Sigmoid colon (tissue), 7 donors: Measurements from ENCODE around the gene RTN4. TPM values are rescaled to one million over a fixed set of nuclear protein-coding genes. Genes with fewer than 3 reads are reported as not detected.

ENCODE experiments used
- DNase-seq: peaks from one replicate; pipeline ENCODE4 v3.0.0-alpha.2; 2019
- H3K27ac ChIP-seq, 4 donors: fragments of 200-600 bp; sonication (generic); one replicate each; pipeline ENCODE4 v1.5.1; 2016 to 2019; ENCODE audit warnings: mild to moderate bottlenecking in 1 of 4
- H3K27me3 ChIP-seq, 3 donors: fragments of 200-600 bp; sonication (generic); one replicate each; pipeline ENCODE4 v1.5.1; 2019; ENCODE audit warnings: mild to moderate bottlenecking in 1 of 3
- H3K36me3 ChIP-seq, 4 donors: fragments of 200-600 bp; sonication (generic); one replicate each; pipeline ENCODE4 v1.5.1; 2016 to 2019
- H3K4me1 ChIP-seq, 4 donors: fragments of 200-600 bp; sonication (generic); one replicate each; pipeline ENCODE4 v1.5.1; 2017 to 2019
- H3K4me3 ChIP-seq, 4 donors: fragments of 200-600 bp; sonication (generic); one replicate each; pipeline ENCODE4 v1.5.1; 2017 to 2019; ENCODE audit warnings: mild to moderate bottlenecking in 2 of 4, moderate library complexity in 1 of 4
- H3K9me3 ChIP-seq, 4 donors: fragments of 200-600 bp in 3 of 4; sonication (generic) in 3 of 4; one replicate each; pipeline versions ENCODE4 v1.5.1 to v1.6.1; 2013 to 2019
- EP300 ChIP-seq, 4 donors: sonication (generic); formaldehyde crosslinking; IDR thresholded peaks; one replicate each; pipeline ENCODE4 v1.6.1; 2017; ENCODE audit warnings: antibody characterized with exemption in 4 of 4
- POLR2A ChIP-seq, 2 donors: fragments of 450-650 bp; IDR thresholded peaks; one replicate each; pipeline ENCODE4 v1.6.1; 2016; ENCODE audit warnings: antibody characterized with exemption in 2 of 2, mild to moderate bottlenecking in 2 of 2, moderate library complexity in 2 of 2
- POLR2AphosphoS5 ChIP-seq, 4 donors: sonication (generic); formaldehyde crosslinking; IDR thresholded peaks; one replicate each; pipeline ENCODE4 v1.6.1; 2017; ENCODE audit warnings: antibody characterized with exemption in 4 of 4
- WGBS, 2 donors: extraction: QIAGEN DNeasy Blood & Tissue Kit; methylation state at CpG; one replicate each; pipeline ENCODE4 v1.1.7; 2013; 5-methylcytosine and 5-hydroxymethylcytosine counted together
- intact Hi-C: fragments of 100-400 bp; cut with DNase I; formaldehyde crosslinking; loops from one replicate; pipeline ENCODE4 v1.15.1; 2023
- polyA plus RNA-seq, 3 donors: library from polyadenylated mRNA; stranded (reverse); fragments of 200-250 nt; gene quantifications; one replicate each; pipeline ENCODE4 v1.2.3, GENCODE V29; 2013
- total RNA-seq, 4 donors: library from RNA; depleted of rRNA; stranded (reverse); fragments of >200 nt; gene quantifications; one replicate each; pipeline ENCODE4 v1.1.0, GENCODE V29; 2016
- TF ChIP-seq, protein P1 (sequence below), 4 experiments: fragments of 450-650 bp in 3 of 4; fragments of 200-600 bp in 1 of 4; IDR thresholded peaks; one replicate each; pipeline ENCODE4 v1.5.1; 2016 to 2019; ENCODE audit warnings: antibody characterized with exemption in 4 of 4, mild to moderate bottlenecking in 3 of 4, moderate library complexity in 2 of 4
- donor health status: healthy with polysubstance abuse.
- donor health status: Bipolar disorder and iron deficiency.
- donor health status: healthy.

Gene RTN4
- total and polyA plus RNA-seq, 7 donors, result 54.1 to 264 (median 153) TPM

DNA sequence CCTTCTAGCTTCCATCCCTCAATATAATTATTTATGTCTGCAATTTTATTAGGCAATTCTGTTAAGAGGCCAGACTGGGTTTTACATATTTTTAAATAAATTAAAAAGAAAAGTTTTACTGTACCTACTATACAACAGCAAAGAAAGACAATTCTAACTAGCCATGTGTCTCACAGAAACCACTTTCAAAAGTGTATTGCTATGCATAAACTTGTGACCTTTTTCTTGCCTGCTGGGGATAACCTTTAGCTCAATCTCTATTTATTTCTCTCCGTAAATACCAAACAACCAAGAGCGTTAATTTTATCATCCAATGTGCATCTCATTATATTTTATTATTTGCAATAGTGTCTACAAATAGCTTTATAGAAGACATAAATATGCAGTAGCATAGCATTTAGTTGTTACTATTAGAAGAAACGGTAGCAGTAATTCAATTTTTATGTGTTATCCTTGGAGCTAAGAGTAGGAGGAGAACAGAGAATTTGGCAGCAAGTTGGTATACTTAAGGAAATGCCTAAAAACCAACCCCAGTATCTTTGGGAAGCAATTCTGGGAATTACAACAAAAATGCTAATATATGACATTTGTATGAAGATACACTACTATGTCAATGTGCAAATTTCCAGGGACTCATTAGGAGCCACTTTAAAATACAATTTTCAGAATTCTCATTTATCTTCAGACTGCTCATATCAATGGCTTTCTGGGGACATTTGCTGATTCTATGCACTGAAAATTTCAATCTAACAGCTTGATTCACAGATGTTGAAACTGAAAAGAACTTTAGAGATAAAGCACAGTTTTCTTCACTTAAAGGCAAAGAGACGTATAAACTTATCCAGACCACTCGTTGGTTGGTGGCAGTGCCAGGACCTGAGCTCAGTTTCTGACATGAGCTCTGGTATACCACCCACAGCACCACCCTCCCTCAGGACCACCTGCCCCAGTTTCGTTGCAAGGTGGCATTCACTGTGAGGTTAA, 23.0 kb upstream of the RTN4 start:
- intact Hi-C loops, result no loop called here
- TF ChIP-seq, protein P1, sequence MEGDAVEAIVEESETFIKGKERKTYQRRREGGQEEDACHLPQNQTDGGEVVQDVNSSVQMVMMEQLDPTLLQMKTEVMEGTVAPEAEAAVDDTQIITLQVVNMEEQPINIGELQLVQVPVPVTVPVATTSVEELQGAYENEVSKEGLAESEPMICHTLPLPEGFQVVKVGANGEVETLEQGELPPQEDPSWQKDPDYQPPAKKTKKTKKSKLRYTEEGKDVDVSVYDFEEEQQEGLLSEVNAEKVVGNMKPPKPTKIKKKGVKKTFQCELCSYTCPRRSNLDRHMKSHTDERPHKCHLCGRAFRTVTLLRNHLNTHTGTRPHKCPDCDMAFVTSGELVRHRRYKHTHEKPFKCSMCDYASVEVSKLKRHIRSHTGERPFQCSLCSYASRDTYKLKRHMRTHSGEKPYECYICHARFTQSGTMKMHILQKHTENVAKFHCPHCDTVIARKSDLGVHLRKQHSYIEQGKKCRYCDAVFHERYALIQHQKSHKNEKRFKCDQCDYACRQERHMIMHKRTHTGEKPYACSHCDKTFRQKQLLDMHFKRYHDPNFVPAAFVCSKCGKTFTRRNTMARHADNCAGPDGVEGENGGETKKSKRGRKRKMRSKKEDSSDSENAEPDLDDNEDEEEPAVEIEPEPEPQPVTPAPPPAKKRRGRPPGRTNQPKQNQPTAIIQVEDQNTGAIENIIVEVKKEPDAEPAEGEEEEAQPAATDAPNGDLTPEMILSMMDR (IDR thresholded peaks at IDR 0.05), result no peak
- TF ChIP-seq POLR2A (IDR thresholded peaks at IDR 0.05) (no peak), EP300 (IDR thresholded peaks at IDR 0.05) (no peak)
- no peaks in the 10 kb centered on the region for H3K36me3 ChIP-seq
- no peak overlapping the region for H3K27ac ChIP-seq
- WGBS, 2 donors, result 79 to 83% methylated on average over 6 of the region's 6 CpGs
- H3K27me3 ChIP-seq, result no peaks in the 10 kb centered on the region
- no peaks in the 10 kb centered on the region for H3K9me3 ChIP-seq
- DNase-seq, result no peak
- no peak overlapping the region for H3K4me3 ChIP-seq
- H3K4me1 ChIP-seq, result peaks cover 0 to 7% (median 0%) of the 10 kb centered on the region in 4 donors

DNA sequence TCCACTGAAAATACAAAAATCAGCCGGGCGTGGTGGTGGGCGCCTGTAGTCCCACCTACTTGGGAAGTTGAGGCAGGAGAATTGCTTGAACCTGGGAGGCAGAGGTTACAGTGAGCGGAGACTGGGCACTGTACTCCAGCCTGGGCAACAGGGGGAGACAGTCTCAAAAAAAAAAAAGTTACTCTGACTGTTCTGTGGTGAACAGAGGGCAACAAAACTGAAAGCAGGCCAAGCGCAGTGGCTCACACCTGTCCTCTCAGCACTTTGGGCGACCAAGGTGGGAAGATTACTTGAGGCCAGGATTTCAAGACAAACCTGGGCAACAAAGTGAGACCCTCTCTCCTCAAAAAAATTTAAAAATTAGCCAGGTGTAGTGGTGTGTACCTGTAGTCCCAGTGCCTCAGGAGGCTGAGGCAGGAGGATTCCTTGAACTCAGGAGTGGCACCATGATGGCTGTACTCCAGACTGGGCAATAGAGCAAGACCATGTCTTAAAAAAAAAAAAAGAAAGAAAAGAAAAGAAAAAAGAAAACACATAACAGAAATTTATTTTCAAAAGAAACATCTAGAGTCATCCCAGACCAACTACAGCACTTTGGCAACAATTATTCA, 13.6 kb upstream of the RTN4 start:
- H3K9me3 ChIP-seq, result no peaks in the 10 kb centered on the region
- no peak overlapping the region for H3K4me3 ChIP-seq
- no peaks in the 10 kb centered on the region for H3K27me3 ChIP-seq
- 83 to 90% methylated on average over 6 of the region's 6 CpGs for WGBS, 2 donors
- DNase-seq, result no peak
- no peak for TF ChIP-seq POLR2AphosphoS5 (IDR thresholded peaks at IDR 0.05)
- TF ChIP-seq, protein P1 (IDR thresholded peaks at IDR 0.05), result no peak
- H3K27ac ChIP-seq, result no peak overlapping the region
- H3K4me1 ChIP-seq, result no peaks in the 10 kb centered on the region
- H3K36me3 ChIP-seq, result no peaks in the 10 kb centered on the region
- intact Hi-C loops, result no loop called here

DNA sequence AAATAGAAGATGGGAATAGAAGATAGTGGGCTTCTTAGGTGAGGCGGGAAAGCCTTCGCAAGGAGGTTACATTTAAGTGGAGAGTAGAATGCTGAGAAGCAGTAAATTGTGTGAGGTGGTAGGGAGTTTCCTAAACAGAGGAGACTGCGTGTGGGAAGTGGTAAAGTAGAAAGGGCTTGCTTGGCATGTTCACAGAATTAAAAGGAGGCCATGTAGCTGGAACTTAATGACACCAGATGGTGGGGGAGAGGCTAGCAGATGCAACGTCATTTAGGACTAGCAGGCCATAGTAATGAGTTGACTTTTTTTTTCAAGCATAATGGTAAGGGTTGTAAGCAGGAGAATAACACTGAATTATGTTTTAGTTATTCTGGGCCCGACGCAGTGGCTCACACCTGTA, 13.0 kb upstream of the RTN4 start:
- Histone ChIP-seq H3K9me3 (no peaks in the 10 kb centered on the region), H3K4me3 (no peak overlapping the region), H3K27me3 (no peaks in the 10 kb centered on the region), H3K4me1 (no peaks in the 10 kb centered on the region), H3K36me3 (no peaks in the 10 kb centered on the region), H3K27ac (no peak overlapping the region)
- TF ChIP-seq EP300 (IDR thresholded peaks at IDR 0.05) (no peak), POLR2AphosphoS5 (IDR thresholded peaks at IDR 0.05) (no peak), POLR2A (IDR thresholded peaks at IDR 0.05) (no peak)
- TF ChIP-seq, protein P1 (IDR thresholded peaks at IDR 0.05), result no peak
- intact Hi-C loops, result no loop called here
- WGBS, 2 donors, result 88% methylated on average over 6 of the region's 6 CpGs
- DNase-seq, result no peak

DNA sequence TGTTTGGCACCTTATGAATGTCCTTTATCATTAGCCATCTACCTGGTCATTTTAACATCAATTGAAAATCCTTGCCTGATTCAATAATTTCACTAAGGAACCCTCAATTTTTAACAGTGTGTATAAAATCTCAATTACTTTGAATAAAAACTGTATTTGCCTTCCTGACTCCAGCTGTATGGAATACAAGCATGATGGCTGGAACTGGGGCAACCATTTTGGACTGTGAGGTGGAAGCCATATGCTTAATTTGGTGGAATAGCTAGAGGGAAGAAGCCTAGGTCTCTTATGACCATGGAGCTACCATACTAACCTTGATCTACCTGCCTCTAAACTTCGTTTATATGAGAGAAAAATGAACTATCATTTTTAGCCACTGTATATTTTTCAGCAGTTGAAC, 12.5 kb upstream of the RTN4 start:
- WGBS, 2 donors, result 75 to 87% methylated on average over 1 of the region's 1 CpG
- H3K4me1 ChIP-seq, result no peaks in the 10 kb centered on the region
- no peaks in the 10 kb centered on the region for H3K9me3 ChIP-seq
- H3K4me3 ChIP-seq, result no peak overlapping the region
- no peak for TF ChIP-seq POLR2AphosphoS5 (IDR thresholded peaks at IDR 0.05)
- TF ChIP-seq POLR2A (IDR thresholded peaks at IDR 0.05), result no peak
- TF ChIP-seq EP300 (IDR thresholded peaks at IDR 0.05), result no peak
- TF ChIP-seq, protein P1 (IDR thresholded peaks at IDR 0.05), result no peak
- intact Hi-C loops, result no loop called here
- H3K36me3 ChIP-seq, result no peaks in the 10 kb centered on the region
- DNase-seq, result no peak
- H3K27me3 ChIP-seq, result no peaks in the 10 kb centered on the region
- H3K27ac ChIP-seq, result no peak overlapping the region
